Skin epidermis (tissue), 12 donors: Measurements from ENCODE around the gene ZNF169.
"Not testable (repeated sequence)": the region's sequence is repeated elsewhere in the genome, so short reads cannot be mapped to it uniquely, and the experiment has no call there.

ENCODE experiments used
- H3K27ac ChIP-seq, 21 experiments: fragments of 200-600 bp; sonication (generic) in 11 of 21; one replicate each; pipeline ENCODE4 v1.5.0; 2020; ENCODE audit warnings: mild to moderate bottlenecking in 3 of 21, inconsistent platforms in 2 of 21, moderate library complexity in 2 of 21
- H3K4me3 ChIP-seq, 7 experiments: fragments of 200-600 bp; sonication (generic) in 2 of 7; one replicate each; pipeline ENCODE4 v1.5.0; 2020; ENCODE audit warnings: inconsistent platforms in 2 of 7, mild to moderate bottlenecking in 2 of 7, moderate library complexity in 1 of 7

The ZNF169 gene

GRCh38 chr9:94339657-94340056 is 80.6 kb downstream of the ZNF169 start:
- not testable (repeated sequence) for H3K4me3 ChIP-seq

GRCh38 chr9:94340750-94341149 is 81.7 kb downstream of the ZNF169 start:
- not testable (repeated sequence) for H3K4me3 ChIP-seq, H3K27ac ChIP-seq

More at GRCh38 chr9:94339657-94340056, 80.6 kb downstream of the ZNF169 start:
- not testable (repeated sequence) for H3K27ac ChIP-seq

GRCh38 chr9:94341703-94342102 is 82.6 kb downstream of the ZNF169 start:
- H3K27ac ChIP-seq, H3K4me3 ChIP-seq: not testable (repeated sequence)

- H3K4me3 ChIP-seq = not testable (repeated sequence)
These were observed 88.4 kb downstream of the ZNF169 start for GRCh38 chr9:94347451-94347850.

DNA sequence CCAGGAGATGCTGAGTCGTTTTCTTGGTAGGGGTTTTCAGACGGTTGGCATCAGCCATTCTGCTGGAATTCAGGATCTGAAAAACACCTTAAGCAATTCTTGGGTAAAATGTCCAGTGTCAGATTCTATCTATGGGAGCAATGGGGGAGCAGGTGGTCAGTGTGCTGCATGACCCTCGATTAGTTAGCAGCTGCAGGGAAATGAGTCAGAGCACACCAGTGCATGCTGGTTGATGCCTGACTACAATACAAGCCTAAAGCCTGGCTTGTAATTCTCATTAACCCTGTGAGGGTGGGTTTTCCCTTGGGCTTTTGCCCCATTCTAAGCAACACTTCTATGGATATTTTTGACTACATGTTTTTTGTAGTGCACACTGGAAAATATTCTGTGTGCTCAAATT is 89.7 kb downstream of the ZNF169 start:
- not testable (repeated sequence) for H3K27ac ChIP-seq, H3K4me3 ChIP-seq

More at GRCh38 chr9:94347451-94347850, 88.4 kb downstream of the ZNF169 start:
- H3K27ac ChIP-seq = not testable (repeated sequence)
